ENCODE results near the gene TTLL11.

GRCh38 chr9:122110100-122110833 lies 17.2 kb upstream of the TTLL11 start:
- TF ChIP-seq, protein P1, sequence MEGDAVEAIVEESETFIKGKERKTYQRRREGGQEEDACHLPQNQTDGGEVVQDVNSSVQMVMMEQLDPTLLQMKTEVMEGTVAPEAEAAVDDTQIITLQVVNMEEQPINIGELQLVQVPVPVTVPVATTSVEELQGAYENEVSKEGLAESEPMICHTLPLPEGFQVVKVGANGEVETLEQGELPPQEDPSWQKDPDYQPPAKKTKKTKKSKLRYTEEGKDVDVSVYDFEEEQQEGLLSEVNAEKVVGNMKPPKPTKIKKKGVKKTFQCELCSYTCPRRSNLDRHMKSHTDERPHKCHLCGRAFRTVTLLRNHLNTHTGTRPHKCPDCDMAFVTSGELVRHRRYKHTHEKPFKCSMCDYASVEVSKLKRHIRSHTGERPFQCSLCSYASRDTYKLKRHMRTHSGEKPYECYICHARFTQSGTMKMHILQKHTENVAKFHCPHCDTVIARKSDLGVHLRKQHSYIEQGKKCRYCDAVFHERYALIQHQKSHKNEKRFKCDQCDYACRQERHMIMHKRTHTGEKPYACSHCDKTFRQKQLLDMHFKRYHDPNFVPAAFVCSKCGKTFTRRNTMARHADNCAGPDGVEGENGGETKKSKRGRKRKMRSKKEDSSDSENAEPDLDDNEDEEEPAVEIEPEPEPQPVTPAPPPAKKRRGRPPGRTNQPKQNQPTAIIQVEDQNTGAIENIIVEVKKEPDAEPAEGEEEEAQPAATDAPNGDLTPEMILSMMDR (IDR thresholded peaks at IDR 0.05): no peak
- TF ChIP-seq EZH2 (IDR thresholded peaks at IDR 0.05) (no peak), EZH2phosphoT487 (IDR thresholded peaks at IDR 0.05) (no peak)

Data from neural progenitor cell (in vitro differentiated cells).